Breast epithelium (tissue), 4 donors: ENCODE results near the gene ABHD12B. TPM values are rescaled to one million over a fixed set of nuclear protein-coding genes. Genes with fewer than 3 reads are reported as not detected.

Source experiments
- DNase-seq, 2 donors: peaks; one replicate each; pipeline ENCODE4 v3.0.0-alpha.2; 2019; ENCODE audit warnings: low spot score in 2 of 2
- H3K27ac ChIP-seq, 2 donors: fragments of 200-600 bp; sonication (generic) in 1 of 2; one replicate each; pipeline ENCODE4 v1.5.1; 2016 to 2019; ENCODE audit warnings: mild to moderate bottlenecking in 1 of 2
- H3K27me3 ChIP-seq, 2 donors: fragments of 200-600 bp; sonication (generic) in 1 of 2; one replicate each; pipeline versions ENCODE4 v1.5.1 to v1.6.0; 2017 to 2019; ENCODE audit warnings: control low read depth in 1 of 2, mild to moderate bottlenecking in 1 of 2
- H3K36me3 ChIP-seq: fragments of 200-600 bp; one replicate; pipeline ENCODE4 v1.5.1; 2019
- H3K4me1 ChIP-seq, 2 donors: fragments of 200-600 bp; sonication (generic); one replicate each; pipeline ENCODE4 v1.5.1; 2016 to 2019; ENCODE audit warnings: control low read depth in 1 of 2
- H3K4me3 ChIP-seq, 3 donors: fragments of 200-600 bp; sonication (generic); 1 replicate in 2 of 3; 2 replicates in 1 of 3; pipeline ENCODE4 v1.5.1; 2016 to 2019; ENCODE audit warnings: mild to moderate bottlenecking in 3 of 3, moderate library complexity in 2 of 3
- H3K9me3 ChIP-seq, 2 donors: fragments of 200-600 bp; sonication (generic) in 1 of 2; one replicate each; pipeline ENCODE4 v1.5.1; 2016 to 2019; ENCODE audit warnings: control low read depth in 1 of 2
- CTCF ChIP-seq, 3 donors: fragments of 450-650 bp; IDR thresholded peaks; one replicate each; pipeline ENCODE4 v1.5.1; 2016 to 2017; ENCODE audit warnings: antibody characterized with exemption in 3 of 3, mild to moderate bottlenecking in 3 of 3, moderate library complexity in 3 of 3
- POLR2A ChIP-seq: fragments of 450-650 bp; IDR thresholded peaks from one replicate; pipeline ENCODE4 v1.6.1; 2016; ENCODE audit warnings: antibody characterized with exemption, mild to moderate bottlenecking, moderate library complexity
- POLR2AphosphoS5 ChIP-seq, 3 donors: sonication (generic); formaldehyde crosslinking; IDR thresholded peaks; one replicate each; pipeline ENCODE4 v1.6.1; 2017; ENCODE audit warnings: antibody characterized with exemption in 3 of 3
- intact Hi-C: fragments of 100-400 bp; cut with DNase I; formaldehyde crosslinking; loops from one replicate; pipeline ENCODE4 v1.15.1; 2023; ENCODE audit warnings: low total_unique reads
- total RNA-seq, 3 donors: library from RNA; depleted of rRNA; stranded (reverse); fragments of >200 nt; gene quantifications; one replicate each; pipeline ENCODE4 v1.1.0, GENCODE V29; 2016

ABHD12B gene
- total RNA-seq, 3 donors from 2014 or later: not detected

GRCh38 chr14:50839048-50839447 lies 32.8 kb upstream of the ABHD12B start:
- intact Hi-C loops: no loop called here
- TF ChIP-seq POLR2A: no peak
- no peak for TF ChIP-seq POLR2AphosphoS5 (IDR thresholded peaks at IDR 0.05)
- TF ChIP-seq CTCF (IDR thresholded peaks at IDR 0.05): no peak
- H3K36me3 ChIP-seq: no peaks in the 10 kb centered on the region
- no peak for DNase-seq
- no peaks in the 10 kb centered on the region for H3K9me3 ChIP-seq
- H3K4me3 ChIP-seq: no peak overlapping the region
- no peaks in the 10 kb centered on the region for H3K27me3 ChIP-seq
- no peak overlapping the region for H3K27ac ChIP-seq
- H3K4me1 ChIP-seq: no peaks in the 10 kb centered on the region

GRCh38 chr14:50839691-50840090 lies 32.2 kb upstream of the ABHD12B start:
- H3K4me3 ChIP-seq: no peak overlapping the region
- TF ChIP-seq POLR2AphosphoS5 (IDR thresholded peaks at IDR 0.05) (no peak), CTCF (IDR thresholded peaks at IDR 0.05) (no peak), POLR2A (no peak)
- H3K9me3 ChIP-seq: no peaks in the 10 kb centered on the region
- no peaks in the 10 kb centered on the region for H3K36me3 ChIP-seq
- H3K4me1 ChIP-seq: no peaks in the 10 kb centered on the region
- H3K27me3 ChIP-seq: no peaks in the 10 kb centered on the region
- H3K27ac ChIP-seq: no peak overlapping the region
- intact Hi-C loops: no loop called here
- no peak for DNase-seq

GRCh38 chr14:50844391-50844790 lies 27.5 kb upstream of the ABHD12B start:
- Histone ChIP-seq H3K9me3 (no peaks in the 10 kb centered on the region), H3K27ac (no peak overlapping the region), H3K36me3 (no peaks in the 10 kb centered on the region), H3K4me3 (no peak overlapping the region), H3K27me3 (no peaks in the 10 kb centered on the region), H3K4me1 (no peaks in the 10 kb centered on the region)
- intact Hi-C loops: no loop called here
- no peak for TF ChIP-seq POLR2AphosphoS5 (IDR thresholded peaks at IDR 0.05)
- DNase-seq: no peak

GRCh38 chr14:50845166-50845565 lies 26.7 kb upstream of the ABHD12B start:
- Histone ChIP-seq H3K4me3 (no peak overlapping the region), H3K4me1 (no peaks in the 10 kb centered on the region)

GRCh38 chr14:50846226-50846880 lies 25.5 kb upstream of the ABHD12B start:
- no peak overlapping the region for H3K4me3 ChIP-seq
- H3K4me1 ChIP-seq: no peaks in the 10 kb centered on the region
- H3K36me3 ChIP-seq: no peaks in the 10 kb centered on the region
- H3K27me3 ChIP-seq: no peaks in the 10 kb centered on the region
- no peaks in the 10 kb centered on the region for H3K9me3 ChIP-seq
- no peak overlapping the region for H3K27ac ChIP-seq
- no peak for TF ChIP-seq POLR2A
- no peak for TF ChIP-seq POLR2AphosphoS5 (IDR thresholded peaks at IDR 0.05)
- TF ChIP-seq CTCF (IDR thresholded peaks at IDR 0.05): no peak
- DNase-seq: no peak
- intact Hi-C loops: no loop called here

More at GRCh38 chr14:50845166-50845565, 26.7 kb upstream of the ABHD12B start:
- Histone ChIP-seq H3K36me3 (no peaks in the 10 kb centered on the region), H3K27me3 (no peaks in the 10 kb centered on the region), H3K27ac (no peak overlapping the region), H3K9me3 (no peaks in the 10 kb centered on the region)
- DNase-seq: no peak
- intact Hi-C loops: no loop called here
- TF ChIP-seq POLR2A: no peak
- TF ChIP-seq CTCF (IDR thresholded peaks at IDR 0.05): no peak
- TF ChIP-seq POLR2AphosphoS5 (IDR thresholded peaks at IDR 0.05): no peak

DNA sequence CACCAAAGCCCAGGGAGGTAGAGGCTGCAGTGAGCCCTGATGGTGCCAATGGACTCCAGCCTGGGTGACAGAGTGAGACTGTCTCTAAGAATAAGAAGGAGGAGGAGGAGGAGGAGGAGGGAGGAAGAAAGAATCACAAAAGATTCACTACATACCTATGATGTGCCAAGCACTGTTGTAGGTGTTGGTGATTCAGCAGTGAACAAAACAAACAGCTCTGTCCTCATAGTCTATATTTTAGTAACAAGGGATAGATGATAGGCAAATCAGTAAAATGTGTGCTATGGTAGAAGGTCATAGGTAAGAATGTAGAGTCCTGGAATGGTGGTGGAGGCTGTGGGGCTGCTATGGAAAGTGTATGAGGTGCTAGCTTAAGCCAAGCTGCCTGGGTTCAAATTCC lies 18.0 kb upstream of the ABHD12B start:
- no peaks in the 10 kb centered on the region for H3K4me1 ChIP-seq
- TF ChIP-seq POLR2AphosphoS5 (IDR thresholded peaks at IDR 0.05) (no peak), POLR2A (no peak), CTCF (IDR thresholded peaks at IDR 0.05) (no peak)
- DNase-seq: no peak
- intact Hi-C loops: no loop called here
- no peak overlapping the region for H3K4me3 ChIP-seq
- H3K9me3 ChIP-seq: no peaks in the 10 kb centered on the region
- H3K27me3 ChIP-seq: no peaks in the 10 kb centered on the region
- no peaks in the 10 kb centered on the region for H3K36me3 ChIP-seq
- H3K27ac ChIP-seq: no peak overlapping the region
